Measurements from ENCODE around the gene KLF1. TPM values are rescaled to one million over a fixed set of nuclear protein-coding genes. Genes with fewer than 3 reads are reported as not detected.

KLF1 gene
- total and polyA plus RNA-seq, 2 of the 8 experiments (the other 6 are each of a cell fraction or from before 2014, with no cell fraction given), result 0.84 to 0.91 TPM

GRCh38 chr19:12867120-12868099, 19.6 kb downstream of the KLF1 start (continued):
- TF ChIP-seq E2F6 (IDR thresholded peaks at IDR 0.05) (no peak), SP2 (IDR thresholded peaks at IDR 0.05; ENCODE audit: low read length) (no peak), PHF8 (conservative IDR thresholded peaks at IDR 0.05; ENCODE audit: low read depth, low read length) (0 out of 2 replicates have a peak, but pooled peaks have one; percentile 37), BCL11A (IDR thresholded peaks at IDR 0.05; ENCODE audit: low read depth in 2 of 2, low read length in 2 of 2) (no peak), JUN (IDR thresholded peaks at IDR 0.05; ENCODE audit: low read depth, low read length) (no peak), YY1 (IDR thresholded peaks at IDR 0.05; ENCODE audit: low read depth, low read length) (peak; percentile 86), BACH1 (IDR thresholded peaks at IDR 0.05; ENCODE audit: low read length) (no peak), CHD7 (IDR thresholded peaks at IDR 0.05; ENCODE audit: insufficient replicate concordance, low read length) (no peak)

Data from H1 (cell line).